AG04449 (cell line): Measurements from ENCODE around the gene CD79A.

Source experiments
- CTCF ChIA-PET: fragments of 350-600 bp; formaldehyde crosslinking; extraction: SDS; loops from one replicate; lab custom pipeline; 2021; ENCODE audit warnings: antibody characterized with exemption; lab: Yijun Ruan, JAX
- POLR2A ChIA-PET: fragments of 400-600, 350-600 bp; formaldehyde crosslinking; extraction: SDS; loops from one replicate; lab custom pipeline; 2020; ENCODE audit warnings: antibody characterized with exemption, inconsistent platforms; lab: Yijun Ruan, JAX
- DNase-seq: peaks from one replicate; pipeline ENCODE4 v3.0.0-alpha.2; 2010; ENCODE audit warnings: low read depth, low spot score
- H3K4me3 ChIP-seq: 2 replicates; pipeline ENCODE4 v1.5.1; 2011; ENCODE audit warnings: low read depth, mild to moderate bottlenecking, control low read depth, low read length
- CTCF ChIP-seq: IDR thresholded peaks from one replicate; pipeline ENCODE4 v1.5.1; 2011; ENCODE audit warnings: mild to moderate bottlenecking, moderate library complexity, low read length, control low read depth, inconsistent platforms; ENCODE audit not compliant: insufficient read depth; ENCODE audit errors: missing control alignments

Gene CD79A

GRCh38 chr19:41876847-41877832, at the start of gene CD79A:
Gene CD79A (plus strand): TSS chr19:41877279. CDS start chr19:41877305, 26 bp downstream.
- DNase-seq: no peak
- ChIA-PET POLR2A (no interaction called here), CTCF (interaction anchor here (0.9 to 1.3 kb wide), 3 partner anchors 9 to 79 kb away, joined by 3 to 4 read pairs (median 3); no protein-coding TSS in a partner anchor)
- no peak for TF ChIP-seq CTCF
- H3K4me3 ChIP-seq: no peak within 1 kb of the TSS

GRCh38 chr19:41837981-41838708, 38.9 kb upstream of the CD79A start:
- POLR2A ChIA-PET: no interaction called here
- no peak for DNase-seq
- TF ChIP-seq CTCF: no peak
- CTCF ChIA-PET: interaction anchor here (0.8 to 5.1 kb wide), 2 partner anchors 12 to 53 kb away, joined by 3 to 29 read pairs; no protein-coding TSS in a partner anchor
- H3K4me3 ChIP-seq: no peak overlapping the region

GRCh38 chr19:41839211-41839610, 37.9 kb upstream of the CD79A start:
- CTCF ChIA-PET: interaction anchor here (0.8 kb wide), 1 partner anchor 54 kb away, joined by 3 read pairs; no protein-coding TSS in a partner anchor
- DNase-seq: no peak
- no peak for TF ChIP-seq CTCF
- H3K4me3 ChIP-seq: no peak overlapping the region
- POLR2A ChIA-PET: no interaction called here

- POLR2A ChIA-PET: no interaction called here
- DNase-seq: no peak
- CTCF ChIA-PET: interaction anchor here (0.6 to 1.4 kb wide), 2 partner anchors 9 to 107 kb away, joined by 3 to 8 read pairs; no protein-coding TSS in a partner anchor
- no peak for TF ChIP-seq CTCF
- H3K4me3 ChIP-seq: no peak overlapping the region
These were observed 33.7 kb upstream of the CD79A start for GRCh38 chr19:41843371-41843770.

- CTCF ChIA-PET: interaction anchor here (1.5 kb wide), 1 partner anchor 9 kb away, joined by 5 read pairs; no protein-coding TSS in a partner anchor
- no peak for TF ChIP-seq CTCF
- POLR2A ChIA-PET: no interaction called here
- H3K4me3 ChIP-seq: no peak within 1 kb of the TSS
- no peak for DNase-seq
These were observed 32.5 kb upstream of the CD79A start, which contains the start of gene LYPD4 for GRCh38 chr19:41844601-41845000. Gene LYPD4 (minus strand): TSS chr19:41844683. CDS start chr19:41839285, 5,398 bp downstream.

- no peak within 1 kb of the TSS for H3K4me3 ChIP-seq
- no peak for DNase-seq
- POLR2A ChIA-PET: no interaction called here
- no peak for TF ChIP-seq CTCF
- CTCF ChIA-PET: interaction anchor here (1.5 kb wide), 1 partner anchor 9 kb away, joined by 5 read pairs; no protein-coding TSS in a partner anchor
These were observed 32.3 kb upstream of the CD79A start, which contains the start of gene DMRTC2 for GRCh38 chr19:41845001-41845050. Gene DMRTC2 (plus strand): TSS chr19:41845042. CDS start chr19:41847429, 2,387 bp downstream.
